HG03175 (cell line): ENCODE results near the gene DOC2A.

Experiments used
- ATAC-seq: cut with Tn5 transposase; IDR thresholded peaks from one replicate; pipeline ENCODE4 v1.9.1; 2021; ENCODE audit warnings: mild to moderate bottlenecking, moderate library complexity; ENCODE audit not compliant: unreplicated experiment

The DOC2A gene

DNA sequence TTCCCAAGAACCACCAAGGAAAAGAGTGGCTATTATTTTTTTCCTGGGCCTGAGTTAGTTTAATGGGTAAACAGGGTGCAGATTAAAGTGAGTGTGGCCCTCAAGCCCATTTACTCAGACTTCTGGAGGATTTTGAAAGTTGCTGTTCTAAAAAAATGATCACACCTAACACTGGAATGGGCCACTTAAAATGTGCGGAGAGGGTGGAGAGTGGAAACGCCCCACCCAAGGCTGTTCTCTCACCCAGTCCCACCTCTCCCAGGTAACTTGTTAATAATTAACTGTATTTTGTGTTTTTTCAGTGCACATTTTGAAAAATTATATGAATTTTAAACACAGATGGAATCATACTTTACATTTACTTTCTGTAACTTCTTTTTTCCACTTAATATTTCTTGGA lies 20.8 kb downstream of the DOC2A start:
- ATAC-seq: no peak

DNA sequence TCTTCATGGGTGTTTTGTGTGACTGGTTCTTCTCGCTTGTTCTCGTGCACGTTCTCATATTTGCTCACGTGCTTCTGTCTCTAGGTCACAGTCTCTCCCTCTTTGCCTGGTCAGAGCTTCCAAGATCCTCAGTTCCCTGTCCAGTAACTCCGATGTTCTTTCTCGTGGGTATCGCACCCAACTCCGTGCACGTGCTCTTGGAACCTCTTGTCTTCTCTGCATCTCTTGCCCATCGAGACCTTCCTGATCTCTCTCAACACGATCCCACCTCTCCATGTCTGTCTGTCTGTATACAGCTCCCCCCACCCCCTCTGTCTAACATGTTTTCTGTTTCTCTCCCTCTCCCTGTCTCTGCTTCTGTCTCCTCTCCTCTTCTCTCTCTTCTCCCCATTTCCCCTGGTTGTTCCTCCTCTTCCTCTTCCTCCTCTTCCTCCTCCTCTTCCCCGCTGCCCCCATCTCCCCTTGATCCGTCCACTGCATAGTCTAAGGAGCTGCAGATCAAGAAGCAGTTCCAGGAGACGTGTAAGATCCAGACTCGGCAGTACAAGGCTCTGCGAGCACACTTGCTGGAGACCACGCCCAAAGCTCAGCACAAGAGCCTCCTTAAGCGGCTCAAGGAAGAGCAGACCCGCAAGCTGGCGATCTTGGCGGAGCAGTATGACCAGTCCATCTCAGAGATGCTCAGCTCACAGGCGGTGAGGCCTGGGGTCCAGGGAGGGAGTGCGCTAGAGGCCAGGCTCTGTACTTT lies 21.5 kb downstream of the DOC2A start:
- ATAC-seq: no peak

DNA sequence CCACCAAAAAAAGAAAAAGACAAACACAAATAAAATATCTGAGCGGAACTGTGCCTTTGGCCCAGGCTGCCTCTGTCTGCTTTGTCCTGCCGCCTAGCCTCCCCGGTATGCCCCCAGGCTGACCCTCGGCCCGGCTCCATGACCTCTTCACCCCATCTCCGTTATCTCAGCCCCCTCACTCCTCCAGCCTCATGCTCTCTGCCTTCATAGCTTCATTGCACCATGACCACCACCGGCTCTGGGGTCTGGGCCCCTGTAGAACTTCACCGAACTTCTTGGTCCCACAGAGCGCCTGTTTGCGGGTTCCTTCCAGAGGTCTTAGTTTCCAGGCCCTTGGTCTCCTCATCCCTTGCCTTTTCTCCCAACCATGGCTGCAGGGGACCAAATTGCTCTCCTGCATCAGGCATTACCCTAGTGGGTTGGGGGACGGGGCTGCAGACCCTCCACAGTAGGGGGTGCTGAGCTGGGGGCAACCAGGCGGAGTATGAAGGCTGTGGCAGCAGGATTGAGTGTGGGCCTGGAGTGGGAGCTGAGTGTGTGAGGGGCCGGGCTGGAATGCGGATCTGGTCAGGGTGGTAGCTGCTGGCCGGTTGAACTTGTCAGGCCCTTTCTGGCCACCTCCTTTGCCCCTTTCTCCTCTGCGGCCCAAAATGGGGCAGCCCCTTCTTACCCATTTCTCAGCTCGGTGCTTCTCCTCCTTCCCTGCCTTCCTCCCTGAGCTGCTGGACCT lies 22.3 kb downstream of the DOC2A start:
- no peak for ATAC-seq

DNA sequence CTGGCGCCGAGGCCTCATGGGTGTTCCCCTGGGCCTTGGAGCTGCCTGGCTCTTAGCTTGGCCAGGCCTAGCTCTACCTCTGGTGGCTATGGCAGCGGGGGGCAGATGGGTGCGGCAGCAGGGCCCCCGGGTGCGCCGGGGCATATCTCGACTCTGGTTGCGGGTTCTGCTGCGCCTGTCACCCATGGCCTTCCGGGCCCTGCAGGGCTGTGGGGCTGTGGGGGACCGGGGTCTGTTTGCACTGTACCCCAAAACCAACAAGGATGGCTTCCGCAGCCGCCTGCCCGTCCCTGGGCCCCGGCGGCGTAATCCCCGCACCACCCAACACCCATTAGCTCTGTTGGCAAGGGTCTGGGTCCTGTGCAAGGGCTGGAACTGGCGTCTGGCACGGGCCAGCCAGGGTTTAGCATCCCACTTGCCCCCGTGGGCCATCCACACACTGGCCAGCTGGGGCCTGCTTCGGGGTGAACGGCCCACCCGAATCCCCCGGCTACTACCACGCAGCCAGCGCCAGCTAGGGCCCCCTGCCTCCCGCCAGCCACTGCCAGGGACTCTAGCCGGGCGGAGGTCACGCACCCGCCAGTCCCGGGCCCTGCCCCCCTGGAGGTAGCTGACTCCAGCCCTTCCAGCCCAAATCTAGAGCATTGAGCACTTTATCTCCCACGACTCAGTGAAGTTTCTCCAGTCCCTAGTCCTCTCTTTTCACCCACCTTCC lies 23.3 kb downstream of the DOC2A start:
- no peak for ATAC-seq

DNA sequence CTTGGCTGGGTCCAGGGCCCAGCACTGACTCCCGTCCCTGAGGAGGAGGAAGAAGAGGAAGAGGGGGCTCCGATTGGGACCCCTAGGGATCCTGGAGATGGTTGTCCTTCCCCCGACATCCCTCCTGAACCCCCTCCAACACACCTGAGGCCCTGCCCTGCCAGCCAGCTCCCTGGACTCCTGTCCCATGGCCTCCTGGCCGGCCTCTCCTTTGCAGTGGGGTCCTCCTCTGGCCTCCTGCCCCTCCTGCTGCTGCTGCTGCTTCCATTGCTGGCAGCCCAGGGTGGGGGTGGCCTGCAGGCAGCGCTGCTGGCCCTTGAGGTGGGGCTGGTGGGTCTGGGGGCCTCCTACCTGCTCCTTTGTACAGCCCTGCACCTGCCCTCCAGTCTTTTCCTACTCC lies 23.9 kb downstream of the DOC2A start:
- no peak for ATAC-seq

DNA sequence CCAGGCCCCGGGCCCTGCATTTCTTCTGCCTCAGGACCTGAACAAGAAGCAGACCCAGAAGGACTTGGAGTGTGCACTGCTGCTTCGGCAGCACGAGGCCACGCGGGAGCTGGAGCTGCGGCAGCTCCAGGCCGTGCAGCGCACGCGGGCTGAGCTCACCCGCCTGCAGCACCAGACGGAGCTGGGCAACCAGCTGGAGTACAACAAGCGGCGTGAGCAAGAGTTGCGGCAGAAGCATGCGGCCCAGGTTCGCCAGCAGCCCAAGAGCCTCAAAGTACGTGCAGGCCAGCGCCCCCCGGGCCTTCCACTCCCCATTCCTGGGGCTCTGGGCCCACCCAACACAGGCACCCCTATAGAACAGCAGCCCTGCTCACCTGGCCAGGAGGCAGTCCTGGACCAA lies 24.6 kb downstream of the DOC2A start:
- ATAC-seq: no peak

DNA sequence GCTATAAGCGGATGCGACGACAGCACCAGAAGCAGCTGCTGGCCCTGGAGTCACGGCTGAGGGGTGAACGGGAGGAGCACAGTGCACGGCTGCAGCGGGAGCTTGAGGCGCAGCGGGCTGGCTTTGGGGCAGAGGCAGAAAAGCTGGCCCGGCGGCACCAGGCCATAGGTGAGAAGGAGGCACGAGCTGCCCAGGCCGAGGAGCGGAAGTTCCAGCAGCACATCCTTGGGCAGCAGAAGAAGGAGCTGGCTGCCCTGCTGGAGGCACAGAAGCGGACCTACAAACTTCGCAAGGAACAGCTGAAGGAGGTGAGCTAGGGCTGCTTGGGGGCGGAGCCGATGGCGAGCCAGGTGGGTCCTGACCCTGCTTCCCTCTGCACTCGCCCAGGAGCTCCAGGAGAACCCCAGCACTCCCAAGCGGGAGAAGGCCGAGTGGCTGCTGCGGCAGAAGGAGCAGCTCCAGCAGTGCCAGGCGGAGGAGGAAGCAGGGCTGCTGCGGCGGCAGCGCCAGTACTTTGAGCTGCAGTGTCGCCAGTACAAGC lies 25.5 kb downstream of the DOC2A start:
- no peak for ATAC-seq

DNA sequence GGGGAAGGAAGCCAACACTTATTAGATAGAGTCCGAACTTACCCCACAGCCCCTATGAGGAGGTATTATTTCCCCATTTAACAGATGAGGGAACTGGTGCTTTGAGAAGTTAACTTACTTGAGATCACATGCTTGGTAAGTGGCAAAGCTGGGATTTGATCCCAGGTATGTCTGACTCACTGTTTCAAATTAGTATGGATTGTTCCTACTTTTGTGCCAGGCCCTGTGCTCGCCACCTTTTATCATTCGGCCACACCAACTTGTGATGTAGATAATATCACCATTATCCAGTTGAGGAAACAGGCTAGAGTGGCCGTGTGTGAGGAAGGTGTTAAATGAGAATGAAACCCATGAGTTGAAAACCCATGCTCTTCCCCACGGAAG lies 26.1 kb downstream of the DOC2A start:
- no peak for ATAC-seq

DNA sequence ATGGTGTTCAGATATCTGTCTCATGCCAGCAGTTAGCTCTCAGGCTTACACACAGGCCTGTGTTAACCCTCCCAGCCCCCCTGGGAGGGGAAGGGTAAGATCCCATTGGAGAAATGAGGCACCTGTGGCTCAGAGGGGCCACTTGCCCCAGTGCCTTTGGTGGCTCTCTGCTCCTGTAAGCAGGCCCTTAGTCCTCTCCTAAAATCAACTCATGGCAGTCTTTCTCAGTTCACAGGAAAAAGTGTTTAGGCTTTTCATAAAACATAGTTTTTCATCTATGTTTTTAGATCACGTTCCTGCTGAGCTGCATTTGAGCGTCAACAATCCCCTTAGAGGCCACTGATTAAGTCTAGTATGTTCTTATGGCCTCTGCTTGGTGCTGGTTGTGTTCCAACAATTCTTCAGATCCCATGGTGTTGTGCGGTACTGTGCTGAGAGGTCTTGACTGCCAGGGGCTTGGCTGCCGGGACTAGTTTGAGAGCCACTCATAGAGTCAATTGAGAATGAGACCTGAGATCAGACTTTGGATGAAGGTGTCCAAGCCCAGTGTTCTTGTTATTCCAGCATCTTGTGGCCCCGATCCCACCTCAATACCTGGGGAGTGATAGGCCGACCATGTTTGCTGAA lies 26.6 kb downstream of the DOC2A start:
- no peak for ATAC-seq

DNA sequence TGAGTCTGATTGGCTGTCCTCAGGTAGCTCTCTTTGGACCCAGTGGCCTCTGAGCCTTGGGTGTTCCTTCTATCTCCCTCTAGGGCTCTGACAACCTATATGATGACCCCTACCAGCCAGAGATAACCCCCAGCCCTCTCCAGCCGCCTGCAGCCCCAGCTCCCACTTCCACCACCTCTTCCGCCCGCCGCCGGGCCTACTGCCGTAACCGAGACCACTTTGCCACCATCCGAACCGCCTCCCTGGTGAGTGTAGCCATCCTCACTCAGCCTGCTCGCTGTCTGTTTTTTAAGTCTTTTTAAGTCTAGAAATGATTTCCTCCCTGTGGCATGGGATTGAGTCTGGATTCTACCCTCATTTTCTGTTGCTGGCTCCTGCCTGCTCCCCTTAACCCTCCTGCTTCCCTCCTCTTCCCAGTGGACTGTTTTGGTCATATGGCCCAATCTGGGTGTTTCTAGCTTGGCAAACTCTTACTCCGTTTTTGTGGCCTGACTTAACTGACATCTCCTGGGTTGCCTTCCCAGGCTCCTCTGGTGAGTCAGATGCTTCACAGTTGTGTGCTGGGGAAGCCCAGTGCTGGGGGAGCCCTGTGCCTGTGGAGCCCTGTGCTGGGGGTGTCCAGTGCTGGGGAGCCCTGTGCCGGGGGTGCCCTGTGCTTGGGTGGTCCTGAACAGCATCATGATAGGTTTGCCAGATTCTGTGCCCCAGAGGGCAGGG lies 27.2 kb downstream of the DOC2A start:
- no peak for ATAC-seq

DNA sequence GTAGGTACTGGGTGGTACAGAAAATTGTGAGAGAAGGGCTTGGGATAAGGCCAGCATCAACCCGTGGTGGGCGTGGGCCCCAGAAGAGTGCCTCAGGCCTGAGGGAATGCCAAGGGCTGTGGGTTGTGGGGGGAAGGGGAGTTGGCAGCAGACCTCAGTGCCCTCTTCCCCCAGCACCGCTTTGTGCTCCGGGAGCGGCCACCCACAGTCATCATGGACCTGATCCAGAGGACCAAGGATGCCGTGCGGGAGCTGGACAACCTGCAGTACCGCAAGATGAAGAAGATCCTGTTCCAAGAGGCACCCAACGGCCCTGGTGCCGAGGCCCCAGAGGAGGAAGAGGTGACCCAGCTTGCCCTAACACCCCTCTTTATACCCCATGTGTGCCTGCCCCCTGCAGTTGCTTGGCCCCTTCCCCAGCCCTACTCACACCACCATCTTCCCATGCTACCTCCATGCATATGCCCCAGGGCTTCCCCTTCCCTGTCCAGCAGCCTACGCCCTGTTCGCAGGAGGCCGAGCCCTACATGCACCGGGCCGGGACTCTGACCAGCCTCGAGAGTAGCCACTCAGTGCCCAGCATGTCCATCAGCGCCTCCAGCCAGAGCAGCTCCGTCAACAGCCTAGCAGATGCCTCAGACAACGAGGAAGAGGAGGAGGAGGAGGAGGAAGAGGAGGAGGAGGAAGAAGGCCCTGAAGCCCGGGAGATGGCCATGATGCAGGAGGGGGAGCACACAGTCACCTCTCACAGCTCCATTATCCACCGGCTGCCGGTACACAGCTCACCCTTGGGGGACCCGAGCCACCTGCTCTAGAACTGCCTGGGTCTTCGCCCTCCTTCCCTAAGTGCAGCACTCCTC lies 28.0 kb downstream of the DOC2A start:
- ATAC-seq: no peak

DNA sequence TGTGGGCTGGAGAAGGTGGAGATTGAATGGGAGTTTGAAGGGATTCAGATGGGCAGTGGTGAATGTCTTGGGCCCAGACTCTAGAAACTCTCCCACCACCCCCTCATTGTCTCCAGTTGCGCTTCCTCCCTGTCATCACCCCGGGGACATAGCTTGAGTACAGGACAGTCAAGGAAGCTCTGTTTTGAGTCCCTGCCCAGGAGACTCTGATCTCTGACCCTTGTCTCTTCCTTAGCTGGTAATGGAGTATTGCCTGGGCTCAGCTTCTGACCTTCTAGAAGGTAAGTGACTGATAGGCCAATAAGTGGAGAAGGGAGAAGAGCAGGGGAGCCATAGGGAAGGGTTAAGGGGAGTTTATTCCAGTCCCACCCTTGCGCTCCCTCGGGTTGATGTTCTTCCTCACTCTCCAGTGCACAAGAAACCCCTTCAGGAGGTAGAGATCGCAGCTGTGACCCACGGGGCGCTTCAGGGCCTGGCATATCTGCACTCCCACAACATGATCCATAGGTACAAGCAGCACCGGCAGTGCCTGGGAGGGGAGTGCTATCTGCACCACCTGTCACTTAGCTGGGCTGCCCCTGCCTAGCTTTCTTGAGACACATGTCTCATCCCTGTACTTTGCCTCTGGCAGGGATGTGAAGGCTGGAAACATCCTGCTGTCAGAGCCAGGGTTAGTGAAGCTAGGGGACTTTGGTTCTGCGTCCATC lies 32.1 kb downstream of the DOC2A start:
- no peak for ATAC-seq

DNA sequence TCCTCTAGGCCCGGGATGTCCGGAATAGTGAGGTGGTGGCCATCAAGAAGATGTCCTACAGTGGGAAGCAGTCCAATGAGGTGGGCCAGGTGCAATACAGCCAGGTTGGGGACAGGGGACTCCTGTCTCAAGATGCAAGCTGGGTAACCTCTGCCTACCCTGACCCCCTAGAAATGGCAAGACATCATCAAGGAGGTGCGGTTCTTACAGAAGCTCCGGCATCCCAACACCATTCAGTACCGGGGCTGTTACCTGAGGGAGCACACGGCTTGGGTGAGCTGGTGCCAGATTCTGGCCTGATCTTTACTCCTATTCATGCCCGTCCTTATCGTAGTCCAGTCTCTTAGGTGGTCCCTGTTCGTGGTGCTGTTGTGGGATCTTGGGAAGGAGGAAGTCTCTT lies 32.7 kb downstream of the DOC2A start:
- no peak for ATAC-seq

DNA sequence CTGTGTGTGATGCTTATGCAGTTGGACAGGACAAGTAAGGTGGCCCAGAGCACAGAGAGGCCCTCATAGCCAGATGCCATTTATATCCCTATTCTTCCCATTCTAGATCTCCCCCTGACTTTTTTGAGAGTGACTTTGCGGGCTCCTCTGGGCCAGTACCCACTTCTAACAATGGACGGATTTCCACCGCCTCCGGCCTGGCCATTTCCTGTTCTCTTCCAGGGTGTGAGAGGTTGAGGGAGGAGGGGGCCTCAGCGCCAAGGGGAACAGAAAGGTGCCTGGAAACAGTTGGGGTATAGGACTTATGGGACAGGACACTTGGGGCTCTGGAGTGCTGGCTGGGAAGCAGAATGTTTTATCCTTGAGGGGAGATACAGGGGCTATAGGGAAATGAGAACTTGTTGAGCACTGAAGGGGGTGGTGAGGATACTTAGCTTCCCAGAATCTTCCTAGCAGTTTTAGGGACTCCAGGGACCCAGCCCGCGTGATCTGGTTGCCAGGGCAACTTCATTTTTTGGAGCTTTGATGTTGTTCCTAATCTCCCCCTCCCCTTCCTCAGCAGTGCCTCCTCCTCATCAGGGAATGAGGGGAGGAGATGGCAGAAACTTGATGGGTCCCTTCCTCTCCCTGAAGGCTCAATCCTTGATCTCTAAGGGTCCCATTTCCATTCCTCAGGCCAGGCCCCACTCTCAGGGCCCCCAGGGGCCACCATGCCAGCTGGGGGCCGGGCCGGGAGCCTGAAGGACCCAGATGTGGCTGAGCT lies 33.6 kb downstream of the DOC2A start:
- no peak for ATAC-seq

DNA sequence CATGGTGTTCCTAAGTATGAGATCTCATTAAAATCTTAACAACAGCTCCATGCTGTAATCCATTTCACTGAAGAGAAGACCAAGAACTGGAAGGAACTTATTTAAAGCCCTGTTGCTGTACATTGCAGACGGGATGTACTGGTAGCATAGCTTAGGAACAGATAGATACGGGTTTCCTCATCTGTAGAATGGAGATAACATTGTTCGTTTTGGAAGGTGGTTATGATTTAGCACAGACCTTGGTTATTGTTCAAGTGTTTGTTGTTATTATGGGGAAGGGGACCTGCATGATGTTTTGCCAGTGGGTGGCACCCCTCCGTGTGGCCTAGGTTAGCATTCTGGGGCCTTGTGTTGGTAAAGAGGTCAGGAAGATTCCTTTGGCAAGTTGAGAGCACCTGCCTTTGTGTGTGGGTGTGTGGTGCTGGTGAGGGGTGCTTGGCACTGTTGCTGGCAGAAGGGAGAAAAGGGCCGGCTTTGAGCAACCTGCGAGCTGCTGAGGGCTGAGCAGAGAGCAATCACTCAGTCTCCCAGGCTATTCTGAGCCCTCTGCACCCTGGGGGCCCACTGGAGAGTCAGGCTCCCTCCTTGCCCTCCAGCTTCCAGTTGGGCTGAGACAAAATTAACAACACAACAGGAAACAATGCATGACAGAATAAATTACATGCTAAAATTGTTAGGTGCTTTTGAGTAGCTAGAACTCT lies 34.9 kb downstream of the DOC2A start:
- no peak for ATAC-seq

DNA sequence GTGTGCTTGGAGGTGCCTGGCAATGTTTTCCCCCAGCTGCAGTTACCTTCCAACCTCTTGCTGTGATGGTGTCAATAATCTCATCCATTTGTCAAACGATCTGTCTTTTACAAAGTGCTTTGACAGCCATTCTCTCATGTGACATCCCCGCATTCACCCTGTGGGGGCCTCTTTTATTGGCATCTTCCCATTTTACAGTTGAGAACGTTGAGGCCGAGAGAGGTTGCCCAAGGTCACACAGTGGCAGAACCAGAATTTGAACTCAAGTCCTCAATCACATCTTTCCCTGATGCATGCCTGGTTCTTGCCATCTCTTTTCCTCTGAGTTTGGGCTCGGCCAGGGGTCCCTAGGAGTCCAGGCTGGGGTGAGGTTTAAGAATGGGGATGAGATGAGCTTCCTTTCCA lies 35.7 kb downstream of the DOC2A start:
- ATAC-seq: no peak

DNA sequence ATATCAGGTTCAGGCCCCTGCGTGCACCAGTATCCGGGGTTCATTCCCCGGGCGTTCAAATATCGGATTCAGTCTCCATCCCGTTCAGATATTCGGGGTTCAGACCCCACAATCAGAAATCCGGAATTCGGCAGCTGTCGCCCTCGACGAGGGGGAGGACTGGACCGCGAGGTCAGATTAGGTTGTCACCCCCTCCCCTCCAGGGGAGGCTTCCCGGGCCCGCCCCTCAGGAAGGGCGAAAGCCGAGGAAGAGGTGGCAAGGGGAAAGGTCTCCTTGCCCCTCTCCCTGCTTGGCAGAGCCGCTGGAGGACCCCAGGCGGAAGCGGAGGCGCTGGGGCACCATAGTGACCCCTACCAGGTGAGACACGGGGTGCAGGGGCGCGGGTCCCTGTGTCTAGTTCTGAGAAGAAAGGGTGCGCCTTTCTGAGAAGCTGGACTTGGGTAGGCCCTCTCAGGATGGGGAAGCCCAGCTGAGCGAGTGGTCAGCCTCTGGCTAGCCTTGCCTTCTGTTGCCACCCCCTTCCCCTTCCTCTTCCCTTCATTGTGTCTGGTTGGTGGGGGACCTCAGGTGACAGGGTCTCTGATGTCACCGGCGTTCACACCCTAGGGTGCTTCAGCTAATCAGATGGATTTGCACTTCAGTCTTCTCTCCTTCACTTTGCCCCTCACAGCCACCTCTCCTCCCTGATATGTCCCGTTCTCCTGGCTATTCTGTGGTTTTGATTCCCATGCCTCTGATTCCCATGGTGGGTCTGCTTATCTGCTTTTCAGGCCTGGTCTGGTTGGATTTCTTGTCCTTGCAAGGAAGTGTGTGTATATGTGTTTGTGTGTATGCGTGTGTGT lies 36.3 kb downstream of the DOC2A start:
- ATAC-seq: no peak
